ENCODE results near the gene TEX54.

DNA sequence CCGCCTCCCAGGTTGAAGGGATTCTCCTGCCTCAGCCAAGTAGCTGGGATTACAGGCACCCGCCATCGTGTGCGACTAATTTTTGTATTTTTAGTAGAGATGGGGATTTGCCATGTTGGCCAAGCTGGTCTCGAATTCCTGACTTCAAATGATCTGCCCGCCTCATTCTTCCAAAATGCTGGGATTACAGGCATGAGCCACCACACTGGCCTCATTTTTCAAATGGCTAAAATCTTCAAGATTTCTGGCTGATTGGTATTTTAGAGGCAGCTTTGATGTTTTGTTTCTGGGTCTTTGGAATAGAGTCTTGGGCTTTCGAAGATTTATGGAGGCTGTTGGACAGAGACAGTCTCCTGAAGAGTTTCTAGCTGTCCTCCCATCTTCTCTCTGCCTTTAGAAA is 42.2 kb upstream of the TEX54 start:
- TF ChIP-seq, protein P1, sequence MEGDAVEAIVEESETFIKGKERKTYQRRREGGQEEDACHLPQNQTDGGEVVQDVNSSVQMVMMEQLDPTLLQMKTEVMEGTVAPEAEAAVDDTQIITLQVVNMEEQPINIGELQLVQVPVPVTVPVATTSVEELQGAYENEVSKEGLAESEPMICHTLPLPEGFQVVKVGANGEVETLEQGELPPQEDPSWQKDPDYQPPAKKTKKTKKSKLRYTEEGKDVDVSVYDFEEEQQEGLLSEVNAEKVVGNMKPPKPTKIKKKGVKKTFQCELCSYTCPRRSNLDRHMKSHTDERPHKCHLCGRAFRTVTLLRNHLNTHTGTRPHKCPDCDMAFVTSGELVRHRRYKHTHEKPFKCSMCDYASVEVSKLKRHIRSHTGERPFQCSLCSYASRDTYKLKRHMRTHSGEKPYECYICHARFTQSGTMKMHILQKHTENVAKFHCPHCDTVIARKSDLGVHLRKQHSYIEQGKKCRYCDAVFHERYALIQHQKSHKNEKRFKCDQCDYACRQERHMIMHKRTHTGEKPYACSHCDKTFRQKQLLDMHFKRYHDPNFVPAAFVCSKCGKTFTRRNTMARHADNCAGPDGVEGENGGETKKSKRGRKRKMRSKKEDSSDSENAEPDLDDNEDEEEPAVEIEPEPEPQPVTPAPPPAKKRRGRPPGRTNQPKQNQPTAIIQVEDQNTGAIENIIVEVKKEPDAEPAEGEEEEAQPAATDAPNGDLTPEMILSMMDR (IDR thresholded peaks at IDR 0.05; ENCODE audit: low read length) = no peak
- no peak for TF ChIP-seq EZH2 (IDR thresholded peaks at IDR 0.05; ENCODE audit: borderline replicate concordance, low read length)

Data from OCI-LY1 (cell line).